Adipocyte (in vitro differentiated cells): Measurements from ENCODE around the gene HSBP1L1.

Experiments
- DNase-seq: peaks from one replicate; pipeline ENCODE4 v3.0.0-alpha.2; 2015; ENCODE audit warnings: low read depth
- H3K27me3 ChIP-seq: replicated peaks from 2 replicates; pipeline ENCODE4 v1.7.0; 2013; ENCODE audit warnings: mild to moderate bottlenecking, low read length, moderate library complexity; ENCODE audit not compliant: control insufficient read depth, insufficient read depth
- H3K36me3 ChIP-seq: 2 replicates; pipeline ENCODE4 v1.7.0; 2013; ENCODE audit warnings: low read length, mild to moderate bottlenecking, moderate library complexity; ENCODE audit not compliant: control insufficient read depth, insufficient read depth, severe bottlenecking
- H3K4me1 ChIP-seq: 2 replicates; pipeline ENCODE4 v1.7.0; 2013; ENCODE audit warnings: mild to moderate bottlenecking, low read length, moderate library complexity; ENCODE audit not compliant: control insufficient read depth, insufficient read depth
- H3K4me3 ChIP-seq: 2 replicates; pipeline ENCODE4 v1.7.0; 2013; ENCODE audit warnings: mild to moderate bottlenecking, low read length, moderate library complexity
- H3K9ac ChIP-seq: 2 replicates; pipeline ENCODE4 v1.7.0; 2013; ENCODE audit warnings: mild to moderate bottlenecking, low read length, moderate library complexity
- H3K9me3 ChIP-seq: 2 replicates; pipeline ENCODE4 v1.7.0; 2013; ENCODE audit warnings: mild to moderate bottlenecking, low read length, moderate library complexity; ENCODE audit not compliant: control insufficient read depth

Gene HSBP1L1

DNA sequence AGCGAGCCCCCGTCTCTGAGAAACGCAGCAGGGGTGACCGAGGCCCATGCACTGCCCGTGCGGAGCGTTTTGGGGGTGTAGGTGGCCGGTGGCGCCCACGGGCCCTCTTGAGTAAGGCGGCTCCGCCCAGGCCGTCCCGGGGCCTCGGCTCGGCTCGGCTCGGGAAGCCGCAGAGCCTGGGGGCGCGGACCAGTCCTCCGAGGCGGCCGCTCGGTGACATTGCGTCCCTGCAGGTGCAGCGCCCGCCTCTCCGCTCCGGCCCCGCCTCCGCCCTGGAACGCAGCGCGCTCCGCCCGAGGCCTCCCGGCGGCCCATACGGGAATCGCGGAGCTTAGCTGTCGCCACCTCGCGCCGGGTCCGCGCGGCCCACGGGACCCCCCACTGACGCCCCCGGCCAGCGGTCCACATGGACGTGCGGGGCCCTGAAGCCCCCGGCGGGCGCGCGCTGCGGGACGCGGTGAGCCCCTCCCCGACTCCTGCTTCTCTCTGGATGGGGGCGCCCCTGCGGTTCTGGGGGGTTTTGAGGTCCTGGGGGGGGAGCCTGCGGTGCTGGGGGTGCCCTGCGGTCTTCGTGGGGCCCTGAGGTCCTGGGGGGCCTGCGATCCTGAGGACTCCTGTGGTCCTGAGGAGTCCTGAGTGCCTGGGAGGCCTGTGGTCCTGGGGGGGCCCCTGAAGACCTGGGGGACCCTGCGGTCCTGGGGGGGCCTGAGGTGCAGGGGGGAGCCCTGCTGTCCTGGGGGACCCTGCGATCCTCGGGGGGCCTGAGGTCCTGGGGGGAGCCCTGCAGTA lies at the start of gene HSBP1L1:
HSBP1L1 (plus strand) TSS at position 314 of the 789 bp plus-strand sequence; CDS start at position 407, 93 bp downstream.
- Histone ChIP-seq H3K4me1 (peaks cover 21% of the 10 kb centered on the region), H3K27me3 (no peaks in the 10 kb centered on the region), H3K9ac (peak within 1 kb of the TSS; percentile 92), H3K9me3 (no peaks in the 10 kb centered on the region), H3K4me3 (peak within 1 kb of the TSS; percentile 81), H3K36me3 (peaks cover 15% of the 10 kb centered on the region)
- peak; percentile 65 for DNase-seq

DNA sequence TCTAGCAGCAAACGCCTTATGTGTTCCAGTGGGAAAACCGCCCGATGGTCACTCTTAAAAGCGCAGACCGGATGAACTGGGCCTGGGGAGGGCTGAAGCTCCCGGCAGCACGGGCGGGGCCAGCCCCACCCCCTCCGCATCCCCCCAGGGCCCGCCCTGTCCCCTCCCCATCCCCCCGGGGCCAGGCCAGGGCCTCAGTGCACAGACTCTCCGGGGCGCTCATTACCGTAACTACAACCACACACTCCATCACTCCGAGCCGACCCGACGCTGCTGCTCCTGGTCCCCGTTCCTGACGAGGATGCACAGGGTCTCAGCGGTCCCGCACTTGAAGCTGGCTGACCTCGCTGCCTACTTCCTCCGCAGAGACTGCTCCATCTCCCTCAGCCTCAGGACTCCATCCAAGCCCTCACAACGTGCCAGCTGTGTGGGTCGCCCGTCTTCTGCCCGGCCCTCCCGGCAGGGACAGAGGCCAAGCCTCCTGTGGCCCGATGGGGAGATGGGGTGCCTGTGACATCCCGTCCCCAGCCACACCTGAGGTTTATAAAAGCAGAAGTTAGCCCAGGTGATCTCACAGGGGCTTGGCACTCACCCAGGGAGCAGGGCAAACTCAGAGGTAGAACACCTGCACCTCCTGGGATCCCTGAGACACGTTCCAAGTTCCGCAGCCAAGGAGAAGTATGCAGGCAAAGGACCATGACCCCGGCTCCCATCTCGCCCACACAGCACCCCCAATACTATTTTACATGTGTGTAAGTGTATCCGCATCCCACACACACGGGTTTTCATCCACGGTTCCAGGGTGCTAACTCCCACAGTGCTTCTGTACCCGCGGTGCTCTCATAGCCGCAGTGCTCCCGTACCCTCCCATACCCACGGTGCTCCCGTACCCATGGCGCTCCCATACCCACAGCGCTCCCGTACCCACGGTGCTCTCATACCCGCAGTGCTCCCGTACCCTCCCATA lies 49.0 kb upstream of the HSBP1L1 start:
- no peaks in the 10 kb centered on the region for H3K4me1 ChIP-seq
- H3K27me3 ChIP-seq, result no peaks in the 10 kb centered on the region
- DNase-seq, result no peak
- no peak overlapping the region for H3K9ac ChIP-seq
- no peak overlapping the region for H3K4me3 ChIP-seq
- H3K9me3 ChIP-seq, result no peaks in the 10 kb centered on the region
- H3K36me3 ChIP-seq, result peaks cover 61% of the 10 kb centered on the region

DNA sequence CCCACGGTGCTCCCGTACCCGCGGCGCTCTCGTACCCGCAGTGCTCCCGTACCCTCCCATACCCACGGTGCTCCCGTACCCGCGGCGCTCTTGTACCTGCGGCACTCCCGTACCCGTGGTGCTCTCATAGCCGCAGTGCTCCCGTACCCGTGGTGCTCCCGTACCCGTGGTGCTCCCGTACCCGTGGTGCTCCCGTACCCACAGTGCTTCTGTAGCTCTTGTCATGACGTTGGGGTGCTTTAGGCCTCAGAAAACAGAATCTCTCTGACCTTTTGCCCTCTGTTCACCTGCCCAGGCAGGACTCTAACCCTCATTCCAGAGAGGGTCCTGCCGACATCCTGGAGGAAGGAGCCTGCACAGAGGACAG lies 48.3 kb upstream of the HSBP1L1 start:
- DNase-seq, result no peak
- Histone ChIP-seq H3K27me3 (no peaks in the 10 kb centered on the region), H3K4me1 (no peaks in the 10 kb centered on the region), H3K36me3 (peaks cover 58% of the 10 kb centered on the region), H3K4me3 (no peak overlapping the region), H3K9ac (no peak overlapping the region), H3K9me3 (no peaks in the 10 kb centered on the region)

DNA sequence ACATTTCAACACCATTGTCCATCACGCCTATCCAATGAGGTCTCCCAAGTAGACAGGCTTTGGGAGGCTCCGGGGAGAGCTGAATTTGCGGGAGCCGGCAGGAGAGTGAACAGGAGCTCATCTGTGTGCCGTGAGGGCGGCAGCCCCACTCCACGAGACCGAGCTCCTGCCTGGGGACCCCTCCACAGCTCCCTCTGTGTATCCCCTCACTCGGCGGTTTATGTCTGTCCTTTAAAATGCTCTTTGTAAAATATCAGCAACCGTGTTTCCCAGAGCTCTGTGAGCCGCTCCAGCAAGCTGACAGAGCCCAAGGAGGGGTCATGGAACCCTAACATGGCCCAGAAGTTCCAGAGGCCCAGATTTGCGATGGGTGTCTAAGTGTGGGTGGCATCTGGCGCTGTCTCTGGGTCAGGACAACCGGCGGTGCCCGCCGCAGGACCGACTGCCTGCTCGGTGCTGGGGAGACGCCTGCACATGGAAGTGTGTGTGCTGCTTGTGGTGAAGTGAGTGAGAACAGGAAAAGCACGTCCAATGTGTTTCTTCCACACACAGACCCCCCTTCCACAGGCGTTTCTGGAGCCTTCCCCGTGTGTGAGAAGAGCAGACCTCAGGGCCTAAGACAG lies 47.8 kb upstream of the HSBP1L1 start:
- DNase-seq, result no peak
- peaks cover 58% of the 10 kb centered on the region for H3K36me3 ChIP-seq
- no peak overlapping the region for H3K9ac ChIP-seq
- H3K4me1 ChIP-seq, result no peaks in the 10 kb centered on the region
- no peaks in the 10 kb centered on the region for H3K9me3 ChIP-seq
- no peak overlapping the region for H3K4me3 ChIP-seq
- no peaks in the 10 kb centered on the region for H3K27me3 ChIP-seq

DNA sequence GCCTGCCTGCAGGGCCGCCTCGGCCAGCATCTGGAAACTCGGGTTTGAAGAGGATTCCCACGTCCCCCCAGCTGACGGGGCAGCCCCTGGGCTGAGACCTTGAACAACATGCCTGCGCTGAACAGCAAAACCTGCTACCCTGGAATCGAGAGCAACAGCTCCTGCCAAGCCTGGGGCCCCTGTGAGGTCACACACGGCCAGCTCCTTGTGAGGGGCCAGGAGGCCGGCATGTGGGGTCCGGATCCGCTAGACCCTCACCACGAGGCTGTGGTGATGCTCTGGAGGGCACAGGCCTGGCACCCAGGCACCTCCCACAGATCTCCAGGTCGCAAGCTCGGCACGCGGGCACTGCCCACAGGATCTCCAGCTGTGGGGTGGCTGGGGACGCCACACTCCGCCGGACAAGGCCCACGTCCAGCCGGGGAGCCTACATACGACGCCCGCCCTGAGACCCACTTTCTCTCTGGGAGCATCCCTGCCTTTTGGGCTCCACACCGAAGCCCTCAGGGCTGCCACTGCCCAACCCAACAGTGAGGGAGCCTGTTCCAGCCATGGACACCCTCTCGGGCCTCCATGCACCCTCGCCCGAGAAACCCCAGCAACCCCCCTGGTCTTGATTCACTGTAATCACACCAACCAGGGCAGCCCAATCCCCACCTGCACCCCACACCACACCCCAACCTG lies 47.1 kb upstream of the HSBP1L1 start:
- no peaks in the 10 kb centered on the region for H3K27me3 ChIP-seq
- H3K4me3 ChIP-seq, result no peak overlapping the region
- peaks cover 62% of the 10 kb centered on the region for H3K36me3 ChIP-seq
- no peak overlapping the region for H3K9ac ChIP-seq
- H3K9me3 ChIP-seq, result no peaks in the 10 kb centered on the region
- H3K4me1 ChIP-seq, result no peaks in the 10 kb centered on the region
- DNase-seq, result no peak

DNA sequence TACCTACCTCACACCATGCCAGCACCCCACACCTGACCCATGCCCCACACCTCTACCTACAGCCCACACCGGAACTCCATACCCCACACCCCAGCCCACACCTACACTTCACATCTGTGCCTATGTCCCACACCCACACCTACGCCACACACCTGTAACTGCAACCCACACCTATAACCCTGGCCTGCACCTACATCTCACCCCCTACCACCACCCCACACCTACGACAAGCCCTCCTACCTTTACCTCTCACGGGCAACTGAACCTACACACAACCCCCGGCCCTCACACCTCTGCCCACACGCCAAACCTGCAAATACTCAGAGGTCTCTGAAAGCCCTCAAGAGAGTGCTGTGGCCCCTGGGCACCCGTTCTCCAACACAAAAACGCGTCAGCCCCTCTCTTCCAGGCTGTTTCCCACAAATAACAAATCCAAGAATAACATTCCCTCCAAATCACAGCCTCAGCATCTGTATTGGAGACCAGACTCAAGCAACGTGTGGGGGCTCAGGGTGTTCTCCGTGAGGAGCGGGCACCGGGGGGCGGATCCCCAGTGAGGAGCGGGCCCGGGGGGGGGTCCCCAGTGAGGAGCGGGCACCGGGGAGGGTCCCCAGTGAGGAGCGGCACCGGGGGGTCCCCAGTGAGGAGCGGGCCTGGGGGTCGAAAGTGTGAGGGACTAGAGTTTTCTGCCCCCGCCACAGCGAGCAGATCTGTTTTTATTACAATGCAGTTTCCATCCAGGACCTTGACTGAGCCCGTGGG lies 46.4 kb upstream of the HSBP1L1 start:
- Histone ChIP-seq H3K9me3 (no peaks in the 10 kb centered on the region), H3K36me3 (peaks cover 57% of the 10 kb centered on the region), H3K27me3 (no peaks in the 10 kb centered on the region), H3K4me3 (no peak overlapping the region), H3K4me1 (no peaks in the 10 kb centered on the region), H3K9ac (no peak overlapping the region)
- DNase-seq, result no peak

DNA sequence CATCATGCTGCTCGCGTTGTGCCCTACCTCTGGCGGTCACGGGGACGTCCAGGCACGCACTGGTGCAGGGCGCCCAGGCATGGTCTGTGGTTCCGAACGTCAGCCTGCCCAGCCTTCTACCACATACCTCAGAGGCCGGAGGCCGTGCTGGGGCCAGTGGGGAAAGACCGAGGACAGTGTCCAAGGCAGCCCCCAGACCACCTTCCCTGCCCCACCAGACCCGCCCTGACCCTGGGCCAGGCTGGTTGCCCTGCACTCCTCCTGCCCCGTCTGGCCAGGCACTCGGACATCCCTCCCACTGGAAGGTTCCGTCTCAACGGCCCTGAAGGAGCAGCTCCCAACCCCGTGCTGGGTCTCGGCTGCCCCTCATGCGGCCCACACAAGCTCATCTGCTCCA lies 45.8 kb upstream of the HSBP1L1 start:
- H3K36me3 ChIP-seq, result peaks cover 55% of the 10 kb centered on the region
- H3K9ac ChIP-seq, result no peak overlapping the region
- H3K4me1 ChIP-seq, result no peaks in the 10 kb centered on the region
- H3K9me3 ChIP-seq, result no peaks in the 10 kb centered on the region
- DNase-seq, result no peak
- H3K4me3 ChIP-seq, result no peak overlapping the region
- no peaks in the 10 kb centered on the region for H3K27me3 ChIP-seq

DNA sequence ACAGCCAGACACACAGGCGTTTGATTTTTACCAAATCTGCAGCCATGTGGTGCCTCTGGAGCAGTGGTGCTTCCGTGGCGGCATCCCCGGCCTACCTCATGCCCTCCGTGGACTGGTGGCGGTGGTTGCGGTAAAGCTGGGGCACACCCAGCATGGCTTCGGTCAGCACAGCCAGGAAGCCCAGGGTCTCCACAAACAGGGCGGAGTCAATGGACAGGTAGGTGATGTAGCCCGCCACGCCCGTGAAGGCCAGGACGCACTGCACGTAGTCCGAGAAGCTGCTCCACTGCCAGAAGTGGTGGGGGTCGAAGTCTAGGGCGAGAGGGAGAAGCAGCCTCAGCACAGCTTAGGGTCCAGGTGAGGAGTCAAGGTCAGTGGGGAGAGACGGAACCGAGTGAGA lies 45.4 kb upstream of the HSBP1L1 start:
- no peak for DNase-seq
- H3K27me3 ChIP-seq, result no peaks in the 10 kb centered on the region
- peaks cover 58% of the 10 kb centered on the region for H3K36me3 ChIP-seq
- no peaks in the 10 kb centered on the region for H3K9me3 ChIP-seq
- no peak overlapping the region for H3K4me3 ChIP-seq
- H3K4me1 ChIP-seq, result no peaks in the 10 kb centered on the region
- H3K9ac ChIP-seq, result no peak overlapping the region

DNA sequence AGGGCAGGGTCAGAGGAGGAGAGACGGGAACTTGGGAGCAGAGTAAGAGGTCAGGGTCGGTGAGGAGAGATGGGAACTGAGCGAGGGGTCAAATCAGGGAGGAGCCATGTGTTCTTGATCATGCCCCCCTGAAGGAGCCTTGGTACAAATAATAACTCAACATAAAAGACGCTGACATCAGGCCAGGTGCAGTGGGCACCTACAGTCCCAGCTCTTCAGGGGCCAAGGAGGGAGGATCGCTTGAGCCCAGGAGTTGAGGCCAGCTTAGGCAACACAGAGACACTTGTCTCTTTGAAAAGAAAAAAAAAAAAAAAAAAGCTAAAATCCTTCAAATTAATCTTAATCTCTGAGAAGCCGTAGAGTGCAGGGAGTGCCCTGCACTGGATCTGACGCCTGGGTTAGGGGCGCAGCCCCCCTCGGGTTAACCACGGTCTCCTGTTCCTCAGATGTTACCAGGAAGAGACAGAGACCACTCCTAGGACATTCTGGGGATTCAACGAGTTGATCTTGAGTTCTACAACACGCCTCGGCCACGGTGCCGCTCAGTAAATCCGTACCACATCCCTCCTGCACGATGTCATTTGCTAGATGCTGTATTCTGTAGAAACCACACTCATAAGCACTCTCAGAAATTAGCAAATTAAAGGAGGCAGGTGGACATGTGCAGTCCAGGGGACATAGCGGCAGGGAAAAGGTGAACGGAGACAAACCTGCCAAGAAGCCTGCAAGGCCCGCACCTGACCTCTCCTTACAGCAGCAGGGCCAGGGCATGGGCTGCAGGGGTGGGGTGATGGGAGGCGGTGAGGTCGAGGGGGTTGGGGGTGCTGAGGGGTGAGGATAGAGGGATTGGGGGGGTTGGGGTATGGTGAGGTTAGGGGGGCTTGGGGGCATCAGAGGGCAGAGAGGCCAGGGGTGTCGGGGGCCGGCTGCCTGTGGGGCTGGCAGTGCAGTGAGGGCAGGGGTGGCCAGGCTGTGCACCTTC lies 42.2 kb upstream of the HSBP1L1 start:
- Histone ChIP-seq H3K9me3 (no peaks in the 10 kb centered on the region), H3K36me3 (peaks cover 52% of the 10 kb centered on the region), H3K27me3 (no peaks in the 10 kb centered on the region), H3K9ac (no peak overlapping the region), H3K4me1 (no peaks in the 10 kb centered on the region), H3K4me3 (no peak overlapping the region)
- no peak for DNase-seq
